Ishikawa (cell line): Measurements from ENCODE around the gene CACNG7.

Experiments
- CEBPB ChIP-seq: IDR thresholded peaks from 2 replicates; pipeline ENCODE4 v1.6.1; 2012
- CREB1 ChIP-seq: IDR thresholded peaks from 2 replicates; pipeline ENCODE4 v1.6.1; 2012; ENCODE audit warnings: low read depth
- EGR1 ChIP-seq: IDR thresholded peaks from 2 replicates; pipeline ENCODE4 v1.6.1; 2012
- EP300 ChIP-seq: IDR thresholded peaks from 2 replicates; pipeline ENCODE4 v1.6.1; 2012; ENCODE audit warnings: borderline replicate concordance
- FOXM1 ChIP-seq: IDR thresholded peaks from 2 replicates; pipeline ENCODE4 v1.6.1; 2012; ENCODE audit warnings: low read depth, borderline replicate concordance
- NFIC ChIP-seq: IDR thresholded peaks from 2 replicates; pipeline ENCODE4 v1.6.1; 2012
- RAD21 ChIP-seq: IDR thresholded peaks from 2 replicates; pipeline ENCODE4 v1.6.1; 2012; ENCODE audit warnings: low read depth
- TAF1 ChIP-seq: IDR thresholded peaks from 2 replicates; pipeline ENCODE4 v1.6.1; 2012; ENCODE audit warnings: low read depth, mild to moderate bottlenecking
- TEAD4 ChIP-seq: IDR thresholded peaks from 2 replicates; pipeline ENCODE4 v1.6.1; 2012
- YY1 ChIP-seq: IDR thresholded peaks from 2 replicates; pipeline ENCODE4 v1.6.1; 2012; ENCODE audit warnings: low read depth
- ZBTB7A ChIP-seq: IDR thresholded peaks from 2 replicates; pipeline ENCODE4 v1.6.1; 2012; ENCODE audit warnings: low read depth
- TF ChIP-seq, protein P1 (sequence below): IDR thresholded peaks from 2 replicates; pipeline ENCODE4 v1.6.1; 2012; ENCODE audit warnings: low read depth, mild to moderate bottlenecking
- TF ChIP-seq, protein P2 (sequence below): IDR thresholded peaks from 2 replicates; pipeline ENCODE4 v1.6.1; 2012
- TF ChIP-seq, protein P3 (sequence below): IDR thresholded peaks from 2 replicates; pipeline ENCODE4 v1.6.1; 2012

DNA sequence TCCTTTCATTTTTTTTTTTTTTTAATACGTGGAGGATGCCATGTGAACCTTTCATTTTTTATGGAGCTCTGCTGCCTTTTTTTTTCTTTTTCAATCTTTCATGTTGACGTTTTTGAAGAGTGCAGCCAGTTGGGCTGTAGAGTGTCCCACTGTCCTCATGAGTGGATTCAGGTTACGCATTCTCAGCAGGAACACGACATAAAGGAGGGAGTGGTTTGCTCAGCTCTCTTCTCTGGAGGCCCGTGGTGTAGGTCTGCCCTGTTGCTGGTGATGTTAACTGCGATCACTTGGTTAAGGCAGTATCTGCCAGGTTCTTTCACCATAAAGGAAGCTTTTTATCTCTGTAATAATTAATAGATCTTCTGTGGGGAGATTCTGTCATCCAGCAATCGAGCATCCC lies 27.0 kb downstream of the CACNG7 start:
- TF ChIP-seq EGR1: no peak
- TF ChIP-seq, protein P1, sequence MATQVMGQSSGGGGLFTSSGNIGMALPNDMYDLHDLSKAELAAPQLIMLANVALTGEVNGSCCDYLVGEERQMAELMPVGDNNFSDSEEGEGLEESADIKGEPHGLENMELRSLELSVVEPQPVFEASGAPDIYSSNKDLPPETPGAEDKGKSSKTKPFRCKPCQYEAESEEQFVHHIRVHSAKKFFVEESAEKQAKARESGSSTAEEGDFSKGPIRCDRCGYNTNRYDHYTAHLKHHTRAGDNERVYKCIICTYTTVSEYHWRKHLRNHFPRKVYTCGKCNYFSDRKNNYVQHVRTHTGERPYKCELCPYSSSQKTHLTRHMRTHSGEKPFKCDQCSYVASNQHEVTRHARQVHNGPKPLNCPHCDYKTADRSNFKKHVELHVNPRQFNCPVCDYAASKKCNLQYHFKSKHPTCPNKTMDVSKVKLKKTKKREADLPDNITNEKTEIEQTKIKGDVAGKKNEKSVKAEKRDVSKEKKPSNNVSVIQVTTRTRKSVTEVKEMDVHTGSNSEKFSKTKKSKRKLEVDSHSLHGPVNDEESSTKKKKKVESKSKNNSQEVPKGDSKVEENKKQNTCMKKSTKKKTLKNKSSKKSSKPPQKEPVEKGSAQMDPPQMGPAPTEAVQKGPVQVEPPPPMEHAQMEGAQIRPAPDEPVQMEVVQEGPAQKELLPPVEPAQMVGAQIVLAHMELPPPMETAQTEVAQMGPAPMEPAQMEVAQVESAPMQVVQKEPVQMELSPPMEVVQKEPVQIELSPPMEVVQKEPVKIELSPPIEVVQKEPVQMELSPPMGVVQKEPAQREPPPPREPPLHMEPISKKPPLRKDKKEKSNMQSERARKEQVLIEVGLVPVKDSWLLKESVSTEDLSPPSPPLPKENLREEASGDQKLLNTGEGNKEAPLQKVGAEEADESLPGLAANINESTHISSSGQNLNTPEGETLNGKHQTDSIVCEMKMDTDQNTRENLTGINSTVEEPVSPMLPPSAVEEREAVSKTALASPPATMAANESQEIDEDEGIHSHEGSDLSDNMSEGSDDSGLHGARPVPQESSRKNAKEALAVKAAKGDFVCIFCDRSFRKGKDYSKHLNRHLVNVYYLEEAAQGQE: no peak
- no peak for TF ChIP-seq CREB1
- no peak for TF ChIP-seq EP300
- TF ChIP-seq TEAD4: no peak
- no peak for TF ChIP-seq YY1
- no peak for TF ChIP-seq ZBTB7A
- TF ChIP-seq, protein P2, sequence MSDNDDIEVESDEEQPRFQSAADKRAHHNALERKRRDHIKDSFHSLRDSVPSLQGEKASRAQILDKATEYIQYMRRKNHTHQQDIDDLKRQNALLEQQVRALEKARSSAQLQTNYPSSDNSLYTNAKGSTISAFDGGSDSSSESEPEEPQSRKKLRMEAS: no peak
- no peak for TF ChIP-seq TAF1
- no peak for TF ChIP-seq CEBPB
- TF ChIP-seq RAD21: no peak
- TF ChIP-seq, protein P3, sequence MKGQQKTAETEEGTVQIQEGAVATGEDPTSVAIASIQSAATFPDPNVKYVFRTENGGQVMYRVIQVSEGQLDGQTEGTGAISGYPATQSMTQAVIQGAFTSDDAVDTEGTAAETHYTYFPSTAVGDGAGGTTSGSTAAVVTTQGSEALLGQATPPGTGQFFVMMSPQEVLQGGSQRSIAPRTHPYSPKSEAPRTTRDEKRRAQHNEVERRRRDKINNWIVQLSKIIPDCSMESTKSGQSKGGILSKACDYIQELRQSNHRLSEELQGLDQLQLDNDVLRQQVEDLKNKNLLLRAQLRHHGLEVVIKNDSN: no peak
- TF ChIP-seq FOXM1: no peak
- no peak for TF ChIP-seq NFIC
